HG02759 (cell line): ENCODE measurements around the gene ZNF785.
A peak's percentile ranks its signal among the peaks of the same experiment; 100 is the strongest.

Experiments
- ATAC-seq: cut with Tn5 transposase; IDR thresholded peaks from one replicate; pipeline ENCODE4 v1.9.1; 2021; ENCODE audit warnings: mild to moderate bottlenecking, moderate library complexity; ENCODE audit not compliant: unreplicated experiment

ZNF785 gene

DNA sequence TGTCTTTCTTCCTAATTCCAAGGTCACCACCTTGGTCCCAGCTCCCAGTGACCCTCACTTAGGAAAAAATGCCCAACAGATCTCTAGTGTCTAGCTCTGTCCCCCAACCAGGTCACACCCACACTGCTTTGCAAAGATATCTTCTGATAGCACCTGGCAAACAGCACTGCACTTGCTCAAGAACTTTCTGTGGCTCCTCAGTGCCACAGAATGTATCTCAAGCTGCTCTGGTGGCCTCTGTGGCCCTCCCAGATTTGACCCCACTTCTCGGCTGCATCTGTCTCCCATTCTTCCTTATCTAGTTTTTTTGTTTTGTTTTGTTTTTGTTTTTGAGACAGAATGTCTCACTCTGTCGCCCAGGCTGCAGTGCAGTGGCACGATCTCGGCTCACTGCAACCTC, 19.0 kb downstream of the ZNF785 start:
- no peak for ATAC-seq

DNA sequence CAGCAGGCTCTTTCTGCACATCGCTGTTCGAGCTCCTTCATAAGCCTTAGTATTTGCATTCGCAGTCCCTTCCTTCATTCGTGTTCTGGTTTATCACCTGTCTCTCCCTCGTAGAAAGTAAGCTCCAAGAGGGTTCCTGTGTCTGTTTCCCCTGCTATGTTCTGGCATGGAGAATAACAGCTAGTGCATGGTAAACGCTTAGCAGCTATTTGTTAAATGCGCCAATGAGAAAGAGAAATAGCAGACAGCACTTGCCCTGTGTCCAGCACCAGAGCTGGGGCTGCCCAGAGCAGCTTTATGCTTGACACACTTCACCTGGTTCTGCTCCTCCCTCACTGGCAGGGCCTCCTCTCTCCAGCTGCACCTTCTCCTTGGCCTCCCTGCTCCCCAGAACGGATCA, 19.5 kb downstream of the ZNF785 start:
- ATAC-seq = no peak

DNA sequence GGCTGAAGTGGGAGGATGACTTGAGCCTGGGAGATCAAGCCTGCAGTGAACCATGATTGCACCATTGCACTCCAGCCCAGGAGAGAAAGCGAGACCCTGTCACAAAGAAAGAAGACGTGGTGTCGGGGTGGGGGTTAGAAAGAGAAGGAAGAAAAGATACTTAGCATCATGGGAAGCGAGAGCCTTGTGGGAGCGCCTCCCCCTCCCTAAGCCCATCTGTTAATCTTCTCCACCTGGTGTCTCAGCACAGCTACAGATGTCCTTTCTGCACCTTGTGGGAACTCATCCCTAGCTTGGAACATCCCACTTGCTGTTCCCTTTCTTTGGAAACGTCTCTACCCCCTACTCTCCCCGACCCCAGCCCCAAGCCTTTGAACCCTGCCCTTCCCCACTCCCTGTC, 20.0 kb downstream of the ZNF785 start:
- no peak for ATAC-seq

- ATAC-seq = no peak
These were observed 23.5 kb downstream of the ZNF785 start for GRCh38 chr16:30562021-30562420.

DNA sequence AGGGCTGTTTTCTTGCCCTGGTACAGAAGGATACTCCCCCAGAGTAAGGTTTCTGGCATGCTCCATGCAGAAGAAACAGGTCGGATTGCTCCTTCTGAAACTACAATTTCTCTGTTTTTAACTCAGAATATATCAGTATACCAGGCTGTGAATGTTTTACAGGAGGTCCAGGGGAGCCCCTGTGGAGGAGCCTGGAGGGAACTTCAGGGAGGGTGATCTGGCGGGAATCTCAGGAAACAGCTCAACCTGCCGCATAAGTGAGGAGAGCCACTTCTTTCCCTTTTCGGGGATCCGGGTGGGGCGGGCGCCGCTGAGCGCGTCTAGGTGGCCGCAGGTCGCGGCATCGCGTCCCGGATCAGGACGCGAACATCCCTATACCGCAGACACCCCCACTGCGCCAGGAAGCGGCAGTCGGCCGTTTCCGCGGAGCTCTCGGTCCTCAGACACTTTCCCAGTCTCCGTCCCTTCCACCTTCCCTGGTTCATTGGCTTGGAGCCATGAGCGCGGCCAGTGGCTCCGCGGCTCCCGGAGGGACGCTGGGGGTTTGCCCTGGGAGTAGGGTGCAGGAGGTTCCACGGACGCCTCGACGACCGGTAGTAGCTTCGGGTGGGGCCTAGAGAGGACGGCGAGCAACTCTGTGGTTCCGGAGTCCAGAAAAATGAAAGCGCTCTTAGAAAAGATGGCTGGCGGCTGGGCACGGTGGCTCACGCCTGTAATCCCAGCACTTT, 24.2 kb downstream of the ZNF785 start:
- ATAC-seq = no peak

DNA sequence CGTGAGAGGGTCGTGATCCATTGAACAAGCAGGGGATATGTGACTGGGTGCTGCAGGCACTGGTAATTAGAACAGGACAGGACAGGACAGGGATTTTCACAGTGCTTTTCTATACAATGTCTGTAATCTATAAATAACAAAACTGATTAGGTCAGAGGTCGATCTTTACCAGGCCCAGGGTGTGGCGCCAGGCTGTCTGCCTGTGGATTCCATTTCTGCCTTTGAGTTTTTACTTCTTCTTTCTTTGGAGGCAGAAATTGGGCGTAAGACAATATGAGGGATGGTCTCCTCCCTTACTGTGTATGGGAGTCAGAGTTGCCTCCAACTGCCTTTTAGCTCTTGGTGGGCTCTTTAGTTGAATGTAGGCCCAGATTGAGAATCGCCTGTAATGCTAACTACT, 25.8 kb downstream of the ZNF785 start:
- no peak for ATAC-seq

DNA sequence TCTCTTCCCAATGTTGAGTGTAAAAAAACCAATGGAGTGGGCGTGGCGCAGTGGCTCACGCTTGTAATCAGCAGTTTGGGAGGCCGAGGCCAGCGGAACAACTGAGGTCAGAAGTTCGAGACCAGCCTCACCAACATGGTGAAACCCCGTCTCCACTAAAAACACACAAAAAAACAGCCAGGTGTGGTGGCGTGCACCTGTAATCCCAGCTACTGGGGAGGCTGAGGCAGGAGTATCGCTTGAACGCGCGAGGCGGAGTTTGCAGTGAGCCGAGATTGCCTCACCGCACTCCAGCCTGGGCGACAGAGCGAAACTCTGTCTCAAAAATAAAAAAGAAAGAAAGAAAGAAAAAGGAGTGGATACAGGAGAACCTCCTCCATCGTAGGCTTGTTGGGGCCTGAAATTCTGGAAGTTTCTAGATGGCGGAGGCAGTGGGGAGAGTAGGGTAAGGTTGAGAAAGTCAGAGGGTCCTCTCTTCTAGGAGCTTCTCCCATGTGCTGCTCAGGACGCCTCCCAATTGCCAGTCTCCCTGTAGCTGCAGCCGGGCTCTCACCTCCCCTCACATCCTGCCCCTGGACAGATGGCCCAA, 26.6 kb downstream of the ZNF785 start:
- ATAC-seq = no peak

DNA sequence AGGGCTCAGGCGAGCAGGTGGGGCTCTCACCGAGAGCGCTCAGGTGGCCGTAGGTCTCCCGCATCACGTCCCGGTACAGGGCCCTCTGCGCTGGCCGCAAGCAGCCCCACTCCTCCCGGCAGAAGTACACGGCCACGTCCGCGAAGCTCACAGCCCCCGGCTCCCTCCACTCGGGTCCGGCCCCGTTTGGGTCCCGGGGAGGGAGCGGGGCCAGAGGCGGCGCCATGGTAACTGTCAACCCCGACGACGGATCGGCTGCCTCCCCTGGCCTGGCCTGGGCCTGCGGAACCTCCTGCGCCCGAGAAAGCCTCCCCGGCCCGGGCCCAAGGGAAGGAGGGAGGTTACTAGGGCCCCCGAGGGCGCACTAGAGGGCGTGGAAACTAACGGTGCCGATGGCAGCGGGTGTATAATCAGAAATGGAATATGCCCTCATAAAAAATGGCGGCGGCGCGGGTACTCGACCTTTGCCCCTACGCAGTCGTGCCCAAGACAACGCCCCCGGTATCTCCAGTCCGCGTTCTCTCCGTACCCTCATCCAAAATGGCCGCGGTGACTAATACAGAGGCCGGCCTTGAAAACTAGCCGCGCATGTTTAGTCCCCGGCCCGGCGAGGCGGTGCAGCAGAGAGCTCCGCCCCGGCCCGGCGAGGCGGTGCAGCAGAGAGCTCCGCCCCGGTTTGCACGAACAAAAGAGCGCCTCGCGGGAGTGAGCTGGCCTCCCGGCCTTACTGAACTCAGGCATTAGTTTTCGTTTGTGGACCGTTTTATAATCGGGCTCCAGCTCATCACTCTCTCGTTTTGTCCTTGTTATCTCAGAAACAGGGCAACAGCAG, 27.3 kb downstream of the ZNF785 start, which contains the start of gene ZNF764:
Gene ZNF764 (minus strand): TSS at position 418 of the 832 bp plus-strand sequence. CDS start 192 bp downstream, at position 226.
- peak; percentile 89 for ATAC-seq

GRCh38 chr16:30557707-30557956, 27.9 kb downstream of the ZNF785 start:
- ATAC-seq = peak; percentile 8

DNA sequence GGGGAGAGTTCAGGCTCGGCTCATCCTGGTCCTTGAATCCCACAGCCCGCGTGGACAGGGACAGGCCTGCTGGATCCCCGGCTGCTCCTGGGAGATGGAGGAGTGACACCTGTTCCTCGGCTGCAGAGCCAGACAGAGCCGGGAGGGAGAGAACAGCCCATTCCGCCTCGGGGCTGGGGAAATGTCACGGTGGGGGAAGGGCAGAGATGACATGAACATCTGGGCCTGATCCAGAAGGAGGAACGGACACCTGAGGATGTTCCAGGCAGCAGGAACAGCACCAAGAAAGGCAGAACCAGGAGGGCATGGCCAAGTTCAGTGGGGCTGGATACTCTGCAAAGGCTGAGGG, 29.4 kb downstream of the ZNF785 start:
- no peak for ATAC-seq

GRCh38 chr16:30555315-30556124, 30.0 kb downstream of the ZNF785 start:
- ATAC-seq = no peak

GRCh38 chr16:30554557-30555314, 30.8 kb downstream of the ZNF785 start:
- ATAC-seq = no peak

- ATAC-seq = no peak
These were observed 32.1 kb downstream of the ZNF785 start for GRCh38 chr16:30553393-30553899.

GRCh38 chr16:30552956-30553355, 32.5 kb downstream of the ZNF785 start:
- ATAC-seq = no peak

GRCh38 chr16:30551781-30552180, 33.7 kb downstream of the ZNF785 start:
- no peak for ATAC-seq

DNA sequence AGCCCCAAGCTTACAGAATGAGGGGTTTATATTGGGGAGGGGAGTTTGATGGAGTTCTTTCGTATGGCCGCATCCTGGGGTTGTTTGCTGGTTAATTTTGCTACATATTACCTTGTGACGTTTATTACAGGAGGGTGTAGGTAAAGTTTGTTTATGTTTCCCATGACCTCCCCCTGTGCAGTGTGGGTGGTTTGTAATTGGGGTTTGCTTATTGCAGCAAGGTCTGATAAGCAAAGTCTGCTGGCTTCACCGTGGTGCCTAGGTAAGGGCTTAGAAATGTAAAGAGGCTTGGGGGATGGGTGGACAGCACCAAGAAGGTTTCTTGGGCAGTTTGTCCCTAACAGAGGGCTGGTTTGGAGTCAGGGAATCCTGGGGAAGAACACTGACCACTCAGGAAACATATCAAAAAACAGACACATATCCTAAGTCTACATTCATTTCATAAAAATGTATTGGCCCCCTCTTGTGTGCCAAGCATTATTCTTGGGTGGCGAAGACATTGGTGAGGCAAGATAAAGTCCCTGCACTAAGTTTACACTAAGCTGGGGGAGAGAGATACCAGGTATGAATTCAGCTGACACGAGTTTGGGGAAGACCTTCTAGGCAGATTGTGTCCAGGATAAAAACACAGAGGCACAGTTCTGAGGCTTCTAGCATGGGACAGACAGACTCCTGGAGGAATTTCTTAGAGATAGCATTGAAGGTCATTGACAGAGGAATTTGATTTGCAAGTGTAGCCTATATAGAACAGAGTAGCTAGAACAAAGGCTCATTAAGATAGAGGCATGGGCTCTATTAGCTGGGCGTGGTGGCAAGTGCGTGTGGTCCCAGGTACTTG, 36.9 kb downstream of the ZNF785 start:
- ATAC-seq = no peak

DNA sequence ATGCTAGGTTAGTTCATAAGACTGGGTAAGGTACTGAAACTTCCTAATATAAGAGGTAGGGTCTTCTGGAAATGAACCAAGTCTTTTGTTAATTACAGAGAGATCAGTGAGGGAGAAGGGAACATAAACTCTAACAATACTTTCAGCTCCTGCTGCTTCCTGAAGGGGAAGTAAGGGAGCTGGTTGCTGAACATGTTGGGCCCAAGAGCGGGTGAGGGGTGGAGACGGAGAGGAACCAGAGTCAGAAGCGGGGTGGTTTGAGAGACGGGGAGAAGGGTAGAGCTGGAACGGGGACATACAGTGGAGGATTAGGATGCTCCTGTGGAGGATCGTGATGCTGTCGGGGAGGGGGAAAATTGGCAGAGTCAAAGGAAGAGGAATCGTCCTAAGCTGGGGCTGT, 39.4 kb downstream of the ZNF785 start:
- no peak for ATAC-seq

- ATAC-seq = no peak
These were observed 42.4 kb downstream of the ZNF785 start for GRCh38 chr16:30543067-30543466.

DNA sequence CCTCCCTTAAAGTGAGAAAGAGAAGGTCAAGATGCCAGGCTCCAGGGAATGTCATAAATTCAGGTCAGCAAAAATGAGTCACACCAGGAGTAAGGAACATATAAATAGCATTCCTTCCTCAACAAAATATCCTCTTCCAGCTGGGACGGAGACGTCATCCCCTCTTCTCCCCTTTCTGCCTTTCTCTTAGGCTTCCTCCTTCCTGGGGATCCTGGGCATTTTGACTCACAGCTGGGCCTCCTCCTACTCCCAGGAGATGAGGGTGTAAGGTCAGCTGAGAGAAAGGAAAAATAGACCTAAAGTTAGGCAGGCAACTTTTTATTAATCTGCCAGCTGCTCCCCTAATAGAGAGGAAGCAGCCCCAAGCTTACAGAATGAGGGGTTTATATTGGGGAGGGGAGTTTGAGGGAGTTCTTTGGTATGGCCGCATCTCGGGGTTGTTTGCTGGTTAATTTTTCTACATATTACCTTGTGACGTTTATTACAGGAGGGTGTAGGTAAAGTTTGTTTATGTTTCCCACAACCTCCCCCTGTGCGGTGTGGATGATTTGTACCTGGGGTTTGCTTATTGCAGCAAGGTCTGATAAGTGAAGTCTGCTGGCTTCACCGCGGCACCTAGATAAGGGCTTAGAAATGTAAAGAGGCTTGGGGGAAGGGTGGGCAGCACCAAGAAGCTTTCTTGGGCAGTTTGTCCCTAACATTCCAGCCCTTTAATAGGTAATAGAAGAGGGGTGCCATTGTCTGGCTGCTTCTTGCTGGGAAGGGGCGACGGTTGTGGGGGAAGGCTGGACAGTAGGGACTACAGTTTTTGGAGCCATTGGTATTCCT, 43.8 kb downstream of the ZNF785 start:
- ATAC-seq = no peak
